ENCODE results near the gene HOXD10.

Gene HOXD10

GRCh38 chr2:176123411-176124109 is 7.0 kb downstream of the HOXD10 start:
- no peak for DNase-seq (ENCODE audit: low read depth)

- DNase-seq (ENCODE audit: low read depth), result no peak
Measured at GRCh38 chr2:176124110-176124946, 7.8 kb downstream of the HOXD10 start.

- no peak for DNase-seq (ENCODE audit: low read depth)
Measured at GRCh38 chr2:176124947-176125771, 8.6 kb downstream of the HOXD10 start.

GRCh38 chr2:176125772-176126054 is 9.1 kb downstream of the HOXD10 start:
- no peak for DNase-seq (ENCODE audit: low read depth)

- peak; percentile 51 for DNase-seq (ENCODE audit: low read depth)
Measured at GRCh38 chr2:176126929-176127773, 10.6 kb downstream of the HOXD10 start.

GRCh38 chr2:176127774-176128072 is 11.1 kb downstream of the HOXD10 start:
- no peak for DNase-seq (ENCODE audit: low read depth)

- no peak for DNase-seq (ENCODE audit: low read depth)
Measured at GRCh38 chr2:176128172-176128981, 11.8 kb downstream of the HOXD10 start.

GRCh38 chr2:176128982-176129796 is 12.6 kb downstream of the HOXD10 start, which contains the start of gene HOXD8:
Gene HOXD8 (plus strand): TSS chr2:176129705. CDS start chr2:176130367, 662 bp downstream.
- DNase-seq (ENCODE audit: low read depth), result no peak

- DNase-seq (ENCODE audit: low read depth), result no peak
Measured at GRCh38 chr2:176129813-176130146, 13.2 kb downstream of the HOXD10 start.

- DNase-seq (ENCODE audit: low read depth), result no peak
Measured at GRCh38 chr2:176130147-176130956, 13.8 kb downstream of the HOXD10 start.

GRCh38 chr2:176130957-176131847 is 14.6 kb downstream of the HOXD10 start:
- DNase-seq (ENCODE audit: low read depth), result no peak

- no peak for DNase-seq (ENCODE audit: low read depth)
Measured at GRCh38 chr2:176131848-176132158, 15.2 kb downstream of the HOXD10 start.

GRCh38 chr2:176132205-176133171 is 15.9 kb downstream of the HOXD10 start:
- DNase-seq (ENCODE audit: low read depth), result no peak

- no peak for DNase-seq (ENCODE audit: low read depth)
Measured at GRCh38 chr2:176133389-176133788, 16.8 kb downstream of the HOXD10 start.

- DNase-seq (ENCODE audit: low read depth), result no peak
Measured at GRCh38 chr2:176134035-176134434, 17.5 kb downstream of the HOXD10 start.

- no peak for DNase-seq (ENCODE audit: low read depth)
Measured at GRCh38 chr2:176135035-176135440, 18.5 kb downstream of the HOXD10 start.
